WERI-Rb-1 (cell line): ENCODE results near the gene ASIC5.

ENCODE experiments used
- DNase-seq: peaks from one replicate; pipeline ENCODE4 v3.0.0-alpha.2; 2020
- H3K27ac ChIP-seq: fragments of 250-450 bp; sonication (Bioruptor Pico); 2 replicates; pipeline ENCODE4 v1.5.1; 2020; ENCODE audit warnings: mild to moderate bottlenecking, moderate library complexity
- H3K27me3 ChIP-seq: fragments of 250-450 bp; sonication (Bioruptor Pico); 2 replicates; pipeline ENCODE4 v1.5.1; 2021; ENCODE audit warnings: mild to moderate bottlenecking, low read depth, moderate library complexity; ENCODE audit not compliant: insufficient read depth, severe bottlenecking
- H3K36me3 ChIP-seq: fragments of 250-450 bp; sonication (Bioruptor Pico); 2 replicates; pipeline ENCODE4 v1.5.1; 2020; ENCODE audit warnings: mild to moderate bottlenecking, moderate library complexity
- H3K4me3 ChIP-seq: 2 replicates; pipeline ENCODE4 v1.5.1; 2011; ENCODE audit warnings: low read depth, mild to moderate bottlenecking, control low read depth, low read length
- H3K9me3 ChIP-seq: fragments of 250-450 bp; sonication (Bioruptor Pico); 2 replicates; pipeline ENCODE4 v1.5.1; 2021; ENCODE audit warnings: mild to moderate bottlenecking, moderate library complexity; ENCODE audit not compliant: severe bottlenecking
- CTCF ChIP-seq: IDR thresholded peaks from 2 replicates; pipeline ENCODE4 v1.5.1; 2011; ENCODE audit warnings: low read depth, mild to moderate bottlenecking, control low read depth, inconsistent platforms, low read length

Gene ASIC5

GRCh38 chr4:155887045-155887444 is 21.0 kb upstream of the ASIC5 start:
- Histone ChIP-seq H3K9me3 (peaks cover 3% of the 10 kb centered on the region), H3K27me3 (no peaks in the 10 kb centered on the region), H3K4me3 (no peak overlapping the region), H3K36me3 (no peaks in the 10 kb centered on the region), H3K27ac (no peak overlapping the region)
- no peak for TF ChIP-seq CTCF
- no peak for DNase-seq

GRCh38 chr4:155885666-155886065 is 19.6 kb upstream of the ASIC5 start:
- no peak for DNase-seq

GRCh38 chr4:155883895-155884294 is 17.8 kb upstream of the ASIC5 start:
- no peak for DNase-seq
- TF ChIP-seq CTCF = no peak
- Histone ChIP-seq H3K27ac (no peak overlapping the region), H3K9me3 (no peaks in the 10 kb centered on the region), H3K36me3 (no peaks in the 10 kb centered on the region), H3K4me3 (no peak overlapping the region), H3K27me3 (no peaks in the 10 kb centered on the region)

More at GRCh38 chr4:155885666-155886065, 19.6 kb upstream of the ASIC5 start:
- Histone ChIP-seq H3K27me3 (no peaks in the 10 kb centered on the region), H3K9me3 (no peaks in the 10 kb centered on the region), H3K4me3 (no peak overlapping the region), H3K36me3 (no peaks in the 10 kb centered on the region), H3K27ac (no peak overlapping the region)
- TF ChIP-seq CTCF = no peak

GRCh38 chr4:155881555-155881954 is 15.5 kb upstream of the ASIC5 start:
- Histone ChIP-seq H3K27ac (no peak overlapping the region), H3K4me3 (no peak overlapping the region)

GRCh38 chr4:155879767-155880166 is 13.7 kb upstream of the ASIC5 start:
- H3K4me3 ChIP-seq = no peak overlapping the region
- no peaks in the 10 kb centered on the region for H3K27me3 ChIP-seq
- TF ChIP-seq CTCF = no peak
- peaks cover 10% of the 10 kb centered on the region for H3K9me3 ChIP-seq
- DNase-seq = no peak
- no peaks in the 10 kb centered on the region for H3K36me3 ChIP-seq
- no peak overlapping the region for H3K27ac ChIP-seq

More at GRCh38 chr4:155881555-155881954, 15.5 kb upstream of the ASIC5 start:
- H3K36me3 ChIP-seq = no peaks in the 10 kb centered on the region
- H3K9me3 ChIP-seq = no peaks in the 10 kb centered on the region
- H3K27me3 ChIP-seq = no peaks in the 10 kb centered on the region
- no peak for TF ChIP-seq CTCF
- DNase-seq = no peak

GRCh38 chr4:155878611-155879010 is 12.5 kb upstream of the ASIC5 start:
- H3K27me3 ChIP-seq = no peaks in the 10 kb centered on the region
- no peaks in the 10 kb centered on the region for H3K36me3 ChIP-seq
- peaks cover 10% of the 10 kb centered on the region for H3K9me3 ChIP-seq
- TF ChIP-seq CTCF = no peak
- no peak for DNase-seq
- H3K27ac ChIP-seq = no peak overlapping the region
- H3K4me3 ChIP-seq = no peak overlapping the region
